Endometrial microvascular endothelial cells (primary cell): ENCODE results near the gene ELP4. TPM values are rescaled to one million over a fixed set of nuclear protein-coding genes. Genes with fewer than 3 reads are reported as not detected.
"Not testable (repeated sequence)": the region's sequence is repeated elsewhere in the genome, so short reads cannot be mapped to it uniquely, and the experiment has no call there.

Experiments used
- in situ Hi-C: cut with HindIII; loops from 2 replicates; pipeline ENCODE4 v1.10.0; 2017; ENCODE audit warnings: low sequenced_read_pairs, low pct_unique_long_range_greater_than_20kb; ENCODE audit errors: inconsistent ontology term
- total RNA-seq: library from RNA; depleted of rRNA; stranded (reverse); fragments of >200 nt; gene quantifications from one replicate; pipeline ENCODE4 v1.2.3, GENCODE V29; 2015; ENCODE audit errors: inconsistent ontology term

The ELP4 gene, protein sequence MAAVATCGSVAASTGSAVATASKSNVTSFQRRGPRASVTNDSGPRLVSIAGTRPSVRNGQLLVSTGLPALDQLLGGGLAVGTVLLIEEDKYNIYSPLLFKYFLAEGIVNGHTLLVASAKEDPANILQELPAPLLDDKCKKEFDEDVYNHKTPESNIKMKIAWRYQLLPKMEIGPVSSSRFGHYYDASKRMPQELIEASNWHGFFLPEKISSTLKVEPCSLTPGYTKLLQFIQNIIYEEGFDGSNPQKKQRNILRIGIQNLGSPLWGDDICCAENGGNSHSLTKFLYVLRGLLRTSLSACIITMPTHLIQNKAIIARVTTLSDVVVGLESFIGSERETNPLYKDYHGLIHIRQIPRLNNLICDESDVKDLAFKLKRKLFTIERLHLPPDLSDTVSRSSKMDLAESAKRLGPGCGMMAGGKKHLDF
- total RNA-seq, result 23.6 TPM

DNA sequence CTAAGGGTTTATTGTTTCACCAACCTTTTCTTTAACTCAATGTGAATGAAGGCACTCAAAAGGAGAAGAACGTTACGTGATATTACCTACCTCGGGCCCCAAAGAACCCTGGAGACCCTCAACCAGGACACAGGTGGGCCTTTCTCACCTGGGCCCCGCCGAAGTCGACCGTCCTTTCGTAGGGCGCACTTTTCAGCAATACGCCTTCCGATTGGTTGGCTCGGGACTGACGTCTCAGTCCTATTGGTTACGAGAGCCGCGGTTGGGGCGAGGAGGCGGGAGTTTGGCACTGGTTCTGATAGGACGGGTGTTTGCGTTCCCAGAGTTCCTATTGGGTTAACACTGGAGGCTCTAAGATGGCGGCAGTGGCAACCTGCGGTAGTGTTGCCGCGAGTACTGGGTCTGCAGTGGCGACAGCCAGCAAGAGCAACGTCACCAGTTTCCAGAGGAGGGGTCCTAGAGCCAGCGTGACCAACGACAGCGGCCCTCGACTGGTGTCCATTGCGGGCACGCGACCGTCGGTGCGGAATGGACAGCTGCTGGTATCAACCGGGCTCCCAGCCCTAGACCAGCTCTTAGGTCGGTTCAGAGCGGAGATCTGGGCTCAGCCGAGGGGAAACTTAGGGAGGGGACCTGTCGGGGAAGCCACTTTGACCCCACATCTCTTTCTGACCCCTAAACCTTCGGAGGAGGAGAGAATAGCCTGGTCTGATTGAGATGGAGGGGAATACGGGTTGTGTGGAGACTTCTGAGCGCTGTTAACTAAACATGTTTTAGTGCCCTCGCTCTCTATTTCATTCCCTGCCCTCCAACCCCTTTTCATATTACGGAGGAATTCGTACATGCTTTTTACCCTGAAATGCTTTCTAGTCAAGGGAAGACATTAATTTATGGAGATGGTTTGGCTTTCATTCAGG lies at the start of gene ELP4, which contains the start of gene IMMP1L:
Gene ELP4 (plus strand): TSS at position 339 of the 917 bp plus-strand sequence. CDS start 18 bp downstream, at position 357.
Gene IMMP1L (minus strand): TSS at position 194 of the 917 bp plus-strand sequence. CDS start 46,346 bp downstream, outside the sequence.
- in situ Hi-C loops, result loop anchor here (25.0 kb wide), 1 partner anchor 303 kb away; the partner anchor contains the start of gene PAX6

DNA sequence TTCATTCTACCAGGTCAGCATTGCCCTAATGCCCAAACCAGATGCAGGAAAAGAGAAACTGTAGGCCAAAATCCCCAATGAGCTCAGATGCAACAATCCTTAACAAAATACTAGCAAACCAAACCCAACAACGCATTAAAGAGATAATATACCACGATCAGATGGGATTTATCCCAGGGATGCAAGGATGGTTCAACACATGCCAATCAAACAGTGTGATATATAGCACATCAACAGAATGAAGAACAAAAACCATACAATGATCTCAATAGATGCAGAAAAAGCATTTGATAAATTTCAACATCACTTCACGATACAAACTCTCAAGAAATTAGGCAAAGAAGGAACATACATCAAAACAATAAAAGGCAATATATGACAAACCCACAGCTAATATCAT lies 45.1 kb upstream of the ELP4 start:
- in situ Hi-C loops, result no loop called here

DNA sequence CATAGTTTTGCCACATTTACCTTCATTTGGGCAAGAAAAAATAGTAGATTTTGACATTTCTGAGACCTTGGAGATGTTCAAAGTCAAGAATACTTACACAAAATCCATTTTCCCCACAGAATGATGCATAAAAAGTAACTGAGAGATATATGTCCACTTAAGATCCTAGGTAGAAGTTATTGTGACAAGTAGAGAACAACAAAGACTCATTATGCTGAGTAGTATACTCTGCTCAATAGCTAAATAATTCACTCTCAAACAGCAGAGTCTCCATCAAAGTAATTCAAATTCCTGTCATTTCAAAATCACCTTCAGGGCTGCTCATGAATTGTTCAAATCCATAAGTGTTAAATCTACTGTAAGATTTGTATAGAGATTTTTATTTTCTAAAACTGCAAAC lies 35.5 kb upstream of the ELP4 start:
- in situ Hi-C loops, result no loop called here

DNA sequence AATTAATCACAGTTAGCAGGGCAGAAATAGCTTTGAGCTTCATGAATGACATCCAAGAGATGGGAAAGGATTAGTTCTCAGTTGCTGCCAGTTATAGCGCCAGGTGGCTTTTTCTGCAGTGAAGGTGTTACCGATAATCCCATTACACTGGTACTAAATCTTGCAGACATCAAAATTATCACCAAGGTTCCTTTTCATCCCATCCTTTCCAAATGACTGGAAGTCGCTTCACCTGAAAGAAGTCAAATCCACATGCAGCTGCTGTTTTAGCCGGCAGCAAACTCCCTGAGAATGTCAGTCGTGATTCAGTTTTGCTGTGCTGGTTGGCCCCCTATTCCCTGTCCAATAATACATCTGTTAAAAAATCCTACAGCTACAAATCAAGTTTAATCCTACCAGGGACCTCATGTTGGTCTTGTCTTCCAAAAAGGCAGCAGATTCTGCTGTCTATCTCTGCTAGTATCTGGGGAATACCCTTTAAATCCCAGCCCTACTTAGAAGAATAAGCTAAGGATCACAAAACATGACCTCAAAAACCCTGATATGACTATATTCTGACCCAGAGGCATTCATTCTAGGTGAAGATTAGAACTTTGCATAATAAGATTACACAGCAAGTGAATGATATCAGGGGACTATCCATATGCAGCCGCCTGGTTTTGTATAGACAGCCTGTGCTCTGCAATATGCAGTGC lies 31.9 kb upstream of the ELP4 start:
- in situ Hi-C loops, result no loop called here

DNA sequence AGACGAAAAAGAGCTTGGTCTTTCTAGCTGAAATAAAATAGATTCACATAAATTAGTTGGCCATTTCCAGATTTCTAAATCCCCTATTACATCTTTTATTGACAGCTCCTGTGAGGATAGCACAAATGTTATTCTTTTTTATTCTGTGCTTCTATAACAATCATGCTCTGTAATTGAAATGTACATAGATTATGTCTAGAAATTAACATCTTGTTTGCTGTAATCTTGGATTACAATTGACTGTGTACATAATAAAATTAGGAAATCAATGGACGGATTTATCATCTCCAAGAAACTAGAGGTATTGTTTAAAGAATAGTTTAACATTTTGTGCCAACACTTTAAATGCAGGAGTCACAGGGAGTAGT lies 31.4 kb upstream of the ELP4 start:
- in situ Hi-C loops, result no loop called here

DNA sequence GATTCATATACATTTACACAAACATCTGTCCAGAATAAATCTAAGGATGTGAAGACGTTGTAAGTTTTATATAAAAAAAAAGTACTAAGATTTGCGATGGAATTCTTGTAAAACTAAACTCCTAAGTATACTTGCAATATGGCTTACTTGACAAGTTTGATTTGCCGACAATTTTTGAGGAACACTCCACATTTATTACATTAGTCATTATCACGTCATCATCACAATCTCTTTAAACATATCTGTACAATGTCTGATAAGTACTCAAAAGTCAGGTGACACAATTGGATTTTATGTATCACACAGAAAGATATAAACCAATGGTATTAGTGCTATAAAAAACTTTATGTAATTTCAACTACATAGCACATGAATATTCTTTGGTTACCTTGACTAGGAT lies 30.5 kb upstream of the ELP4 start:
- in situ Hi-C loops, result no loop called here

DNA sequence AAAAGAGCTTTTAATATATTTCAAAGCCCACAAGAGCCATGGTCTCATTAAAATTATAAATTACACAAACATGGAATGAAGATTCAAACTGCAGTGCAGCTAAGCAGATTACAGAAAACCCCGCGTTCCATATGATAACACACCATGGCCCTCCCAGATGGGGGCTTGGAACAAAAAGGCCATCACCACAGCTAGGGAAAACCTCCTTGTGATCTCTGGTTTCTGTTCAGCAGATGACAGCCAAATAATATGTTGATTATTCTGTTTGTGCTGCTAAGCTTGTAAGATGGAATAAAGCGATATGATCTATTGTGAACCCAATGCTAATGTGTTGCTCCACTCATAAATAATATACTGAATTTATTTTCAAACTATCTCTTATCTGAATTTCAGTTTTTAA lies 28.6 kb upstream of the ELP4 start:
- in situ Hi-C loops, result no loop called here

DNA sequence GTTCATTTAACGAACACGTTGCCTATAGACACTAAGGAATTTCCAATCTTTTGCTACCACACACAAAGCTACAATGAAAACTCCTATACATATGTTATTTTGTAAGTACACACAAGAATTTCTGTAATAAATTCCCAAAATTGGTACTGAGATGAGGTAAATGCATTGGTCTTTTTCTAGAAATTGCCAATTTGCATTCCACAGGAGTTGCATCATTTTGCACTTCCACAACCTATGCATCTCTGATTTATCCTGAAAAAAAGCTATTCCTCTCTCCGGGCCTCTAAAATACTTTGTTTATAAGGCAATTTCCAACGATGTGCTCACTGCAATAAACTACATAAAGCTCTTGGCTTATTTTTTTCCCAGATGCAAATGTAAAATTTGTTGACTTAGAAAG lies 25.1 kb upstream of the ELP4 start:
- in situ Hi-C loops, result no loop called here

DNA sequence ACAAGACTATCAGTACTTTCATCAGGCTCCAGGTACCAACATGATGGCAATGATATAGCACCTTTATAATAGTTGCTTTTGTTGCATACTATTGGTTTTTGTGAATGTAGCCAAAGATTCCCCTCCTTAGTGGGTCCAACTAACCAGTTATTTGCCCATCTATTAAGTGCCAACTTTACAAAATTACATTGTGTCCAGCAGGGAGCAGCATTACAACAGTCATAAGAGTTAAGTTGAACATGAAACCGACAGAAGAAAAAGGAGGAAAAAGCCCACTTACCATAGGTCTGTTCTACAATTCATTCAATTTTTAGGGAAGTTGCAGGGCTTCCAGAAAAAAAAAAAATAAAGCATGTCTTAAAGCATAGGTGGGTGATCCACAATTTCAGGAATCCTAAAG lies 21.7 kb upstream of the ELP4 start:
- in situ Hi-C loops, result no loop called here

DNA sequence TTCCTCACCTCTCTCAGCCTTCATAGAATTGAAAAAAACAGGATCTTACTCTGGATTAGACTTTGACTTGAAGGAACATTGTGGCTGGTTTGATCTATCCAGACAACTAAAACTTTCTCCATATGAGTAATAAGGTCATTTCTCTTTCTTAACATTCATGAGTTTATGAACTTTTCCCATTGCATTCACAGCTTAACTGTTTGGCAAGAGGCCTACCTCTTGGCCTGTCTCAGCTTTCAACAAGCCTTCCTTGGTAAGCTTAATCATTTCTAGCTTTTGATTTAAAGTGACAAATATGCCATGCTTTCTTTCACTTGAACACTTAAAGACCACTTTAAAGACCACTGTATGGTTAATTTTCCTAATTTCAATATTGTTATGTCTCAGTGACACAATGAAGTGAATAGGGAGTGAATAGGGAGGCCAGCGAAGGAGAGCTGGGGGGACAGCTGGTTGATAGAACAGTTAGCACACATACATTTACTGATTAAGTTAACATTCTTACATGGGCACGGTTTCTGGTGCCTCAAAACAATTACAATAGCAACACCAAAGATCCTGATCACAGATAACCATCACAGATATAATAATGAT lies 17.1 kb upstream of the ELP4 start:
- in situ Hi-C loops, result no loop called here

DNA sequence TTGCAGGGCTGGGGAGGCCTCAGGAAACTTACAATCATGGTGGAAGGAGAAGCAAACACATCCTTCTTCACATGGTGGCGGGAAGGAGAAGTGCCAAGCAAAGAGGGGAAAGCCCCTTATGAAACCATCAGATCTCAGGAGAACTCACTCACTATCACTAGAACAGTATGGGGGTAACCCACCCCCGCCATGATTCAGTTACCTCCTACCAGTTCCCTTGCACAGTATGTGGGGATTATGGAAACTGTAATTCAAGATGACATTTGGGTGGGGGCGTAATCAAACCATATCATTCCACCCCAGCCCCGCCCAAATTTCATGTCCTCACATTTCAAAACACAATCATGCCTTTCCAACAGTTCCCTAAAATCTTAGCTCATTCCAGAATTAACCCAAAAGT lies 16.3 kb upstream of the ELP4 start:
- in situ Hi-C loops, result no loop called here

DNA sequence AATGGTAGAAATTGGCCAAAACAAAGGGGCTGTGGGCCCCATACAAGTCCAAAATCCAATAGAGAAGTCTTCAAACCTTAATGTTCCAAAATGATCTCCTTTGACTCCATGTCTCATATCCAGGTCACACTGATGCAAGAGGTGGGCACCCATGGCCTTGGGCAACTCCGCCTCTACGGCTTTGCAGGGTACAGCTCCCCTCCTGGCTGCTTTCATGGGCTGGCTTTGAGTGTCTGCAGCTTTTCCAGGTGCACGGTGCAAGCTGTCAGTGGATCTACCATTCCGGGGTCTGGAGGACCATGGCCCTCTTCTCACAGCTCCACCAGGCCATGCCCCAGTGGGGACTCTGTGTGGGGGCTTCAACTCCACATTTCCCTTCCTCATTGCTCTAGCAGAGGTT lies 15.8 kb upstream of the ELP4 start:
- in situ Hi-C loops, result not testable (repeated sequence)

DNA sequence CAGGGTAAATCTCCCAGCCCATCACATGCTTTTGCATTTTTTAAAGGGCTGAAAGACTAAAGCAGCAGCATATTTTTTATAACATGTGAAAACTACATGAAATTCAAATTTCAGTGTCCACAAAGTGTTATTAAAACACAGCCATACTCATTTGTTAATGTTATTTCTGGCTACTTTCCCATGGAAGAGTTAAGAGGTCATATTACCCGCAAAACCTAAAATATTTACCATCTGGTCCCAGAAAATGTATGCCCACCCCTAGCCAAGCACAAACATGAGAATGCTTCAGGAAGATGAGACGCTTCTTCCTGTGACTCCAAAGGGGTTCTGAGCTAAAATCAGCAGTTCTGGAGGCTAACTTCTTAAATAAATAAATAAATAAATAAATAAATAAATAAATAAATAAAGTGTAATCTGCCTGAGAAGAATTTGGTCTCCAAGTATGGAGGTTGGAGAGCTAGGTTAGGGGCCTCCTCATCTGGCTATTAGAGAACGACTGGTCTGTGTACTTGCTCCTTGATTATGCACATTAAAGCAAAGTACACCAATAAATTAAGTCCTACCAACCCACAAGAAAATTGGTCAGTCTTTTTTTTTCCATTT lies 9.9 kb upstream of the ELP4 start:
- in situ Hi-C loops, result loop anchor here (25.0 kb wide), 1 partner anchor 313 kb away; the partner anchor contains the start of gene PAX6

DNA sequence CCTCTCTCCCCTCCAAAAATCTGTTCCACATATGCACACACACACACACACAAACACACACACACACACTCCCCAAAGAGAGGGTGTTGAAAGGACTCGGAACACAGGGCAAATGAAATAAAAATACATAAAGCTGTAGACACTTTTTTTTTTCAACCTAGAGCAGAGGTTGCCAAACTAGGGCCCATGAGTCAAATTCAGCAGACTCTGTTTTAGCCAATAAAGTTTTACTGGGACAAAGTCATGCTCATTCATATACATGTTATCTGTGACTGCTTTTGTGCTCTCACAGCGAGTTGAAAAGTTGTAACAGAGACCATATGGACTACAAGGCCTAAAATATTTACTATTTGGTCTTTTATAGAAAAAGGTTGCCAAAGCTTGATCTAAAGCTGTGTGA lies 9.0 kb upstream of the ELP4 start:
- in situ Hi-C loops, result loop anchor here (25.0 kb wide), 1 partner anchor 312 kb away; the partner anchor contains the start of gene PAX6

DNA sequence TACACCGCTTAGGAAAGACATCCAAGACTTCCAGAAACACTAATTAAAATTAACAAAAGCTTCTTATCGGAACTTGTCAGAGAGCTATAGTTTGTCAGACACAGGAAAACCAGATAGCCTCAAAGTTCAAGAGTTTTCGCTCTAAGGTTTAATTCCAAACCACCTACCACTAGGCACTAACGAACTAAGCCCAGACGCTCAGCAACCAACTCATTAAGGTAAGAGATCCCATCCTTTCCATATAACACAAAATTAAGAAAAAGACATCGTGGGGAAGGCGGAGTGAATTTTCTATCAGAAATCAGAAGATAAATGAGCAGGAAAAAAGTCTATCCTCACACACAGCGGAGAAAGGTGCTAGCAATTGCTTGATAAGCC lies 527 bp upstream of the ELP4 start:
- in situ Hi-C loops, result loop anchor here (25.0 kb wide), 1 partner anchor 303 kb away; the partner anchor contains the start of gene PAX6

DNA sequence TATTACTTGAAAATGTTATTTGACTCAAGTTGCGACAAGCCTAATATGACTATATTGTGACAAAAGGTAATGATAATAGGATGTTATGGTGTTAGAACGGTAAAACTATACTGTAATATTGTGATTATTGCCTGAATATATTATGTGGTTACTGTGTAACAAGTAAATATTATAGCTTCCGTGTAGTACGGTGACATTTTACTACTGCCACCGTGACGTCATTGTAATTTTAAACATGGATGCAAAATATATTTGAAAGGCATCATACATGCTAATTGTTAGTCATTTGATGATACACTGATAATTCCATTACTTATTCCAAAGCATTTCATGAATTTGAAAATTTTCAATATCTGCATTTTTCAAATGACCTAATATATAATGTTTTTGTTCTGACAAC lies 2.5 kb downstream of the ELP4 start:
- in situ Hi-C loops, result loop anchor here (25.0 kb wide), 1 partner anchor 300 kb away; the partner anchor contains the start of gene PAX6

DNA sequence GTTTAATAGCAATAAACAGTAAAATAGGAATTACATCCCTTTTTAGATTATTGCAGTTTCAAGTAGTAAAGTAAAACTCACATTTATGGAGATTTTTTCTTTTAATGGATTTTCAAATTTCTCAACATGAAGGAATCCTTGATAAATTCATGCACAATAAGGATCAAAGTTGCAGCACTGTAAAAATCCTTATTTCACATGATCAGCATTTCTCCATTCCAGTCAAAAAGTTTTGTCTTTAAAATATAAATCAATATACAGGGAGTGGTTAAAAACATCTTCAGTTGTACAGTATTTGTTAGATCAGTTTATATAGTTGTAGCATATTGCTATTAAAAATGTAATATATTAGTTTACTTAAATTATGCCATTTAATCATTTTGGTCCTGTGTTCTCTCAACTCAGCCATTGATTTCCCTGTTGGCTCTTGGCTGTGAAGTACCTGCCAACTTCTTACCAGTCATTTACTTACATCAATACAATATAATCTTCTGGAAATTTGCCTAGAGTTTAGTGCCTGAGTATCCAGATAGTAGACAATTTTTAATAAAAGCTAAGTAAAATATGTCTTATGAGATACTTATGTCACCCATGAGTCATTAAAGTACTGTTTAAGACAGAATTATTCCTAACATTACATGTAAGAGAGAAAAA lies 12.1 kb downstream of the ELP4 start:
- in situ Hi-C loops, result loop anchor here (25.0 kb wide), 1 partner anchor 291 kb away; the partner anchor contains the start of gene PAX6

DNA sequence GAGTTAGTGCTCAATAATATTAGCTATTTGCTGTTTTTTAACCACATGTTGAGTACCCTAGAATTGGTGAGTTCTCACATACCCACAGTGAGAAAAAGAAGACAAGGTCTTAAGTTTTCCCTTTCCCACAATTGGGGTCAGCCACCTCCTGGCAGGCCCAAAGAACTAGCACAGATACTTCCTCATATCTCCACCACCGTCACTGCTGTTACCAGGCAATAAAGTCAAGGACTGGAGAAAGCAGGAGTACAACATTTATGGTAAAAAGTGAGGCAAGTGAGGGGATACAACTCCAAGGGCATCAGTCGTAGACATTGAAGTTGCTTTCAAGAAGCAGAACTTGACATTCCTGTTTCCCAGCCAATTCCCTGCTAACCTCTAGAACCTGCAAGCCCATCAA lies 19.6 kb downstream of the ELP4 start:
- in situ Hi-C loops, result no loop called here
